WERI-Rb-1 (cell line): ENCODE data around the gene MAST4.

Experiments used
- DNase-seq: peaks from one replicate; pipeline ENCODE4 v3.0.0-alpha.2; 2020
- H3K27ac ChIP-seq: fragments of 250-450 bp; sonication (Bioruptor Pico); 2 replicates; pipeline ENCODE4 v1.5.1; 2020; ENCODE audit warnings: mild to moderate bottlenecking, moderate library complexity
- H3K27me3 ChIP-seq: fragments of 250-450 bp; sonication (Bioruptor Pico); 2 replicates; pipeline ENCODE4 v1.5.1; 2021; ENCODE audit warnings: mild to moderate bottlenecking, low read depth, moderate library complexity; ENCODE audit not compliant: insufficient read depth, severe bottlenecking
- H3K36me3 ChIP-seq: fragments of 250-450 bp; sonication (Bioruptor Pico); 2 replicates; pipeline ENCODE4 v1.5.1; 2020; ENCODE audit warnings: mild to moderate bottlenecking, moderate library complexity
- H3K4me3 ChIP-seq: 2 replicates; pipeline ENCODE4 v1.5.1; 2011; ENCODE audit warnings: low read depth, mild to moderate bottlenecking, control low read depth, low read length
- H3K9me3 ChIP-seq: fragments of 250-450 bp; sonication (Bioruptor Pico); 2 replicates; pipeline ENCODE4 v1.5.1; 2021; ENCODE audit warnings: mild to moderate bottlenecking, moderate library complexity; ENCODE audit not compliant: severe bottlenecking
- CTCF ChIP-seq: IDR thresholded peaks from 2 replicates; pipeline ENCODE4 v1.5.1; 2011; ENCODE audit warnings: low read depth, mild to moderate bottlenecking, control low read depth, inconsistent platforms, low read length

The MAST4 gene

DNA sequence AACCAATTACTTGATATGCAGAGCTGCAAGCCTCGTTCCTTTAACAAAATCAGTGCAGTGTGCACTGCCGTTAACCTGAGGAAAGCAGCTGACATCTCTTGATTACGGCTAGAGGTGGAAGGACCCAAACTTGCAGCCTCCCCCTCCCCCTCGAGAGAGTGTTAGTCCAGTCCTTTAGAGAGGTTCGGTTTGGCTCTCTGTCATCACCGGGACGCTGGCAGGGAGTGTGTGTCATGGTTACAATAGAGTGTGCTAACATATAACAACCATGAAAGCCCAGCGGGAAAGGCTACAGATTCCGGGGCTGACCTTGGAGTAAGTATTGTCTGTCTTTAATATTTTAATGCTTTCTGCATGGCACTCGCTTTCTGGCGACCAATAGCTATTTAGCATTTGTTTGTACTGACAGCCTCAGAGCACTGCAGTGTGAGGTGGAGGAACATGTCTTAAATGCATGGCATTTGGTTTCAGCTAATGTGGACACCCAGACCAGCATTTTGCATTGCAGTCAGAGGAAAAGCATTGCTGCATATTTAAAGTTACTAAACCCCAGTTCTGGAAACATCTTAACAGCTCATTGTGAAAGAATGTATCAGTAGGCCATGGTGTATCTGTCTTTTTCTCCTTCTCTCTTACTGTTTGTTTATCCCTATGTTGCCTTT lies 362.9 kb downstream of the MAST4 start:
- H3K27ac ChIP-seq = no peak overlapping the region
- no peak overlapping the region for H3K4me3 ChIP-seq
- no peak for TF ChIP-seq CTCF
- no peaks in the 10 kb centered on the region for H3K9me3 ChIP-seq
- no peak for DNase-seq
- no peaks in the 10 kb centered on the region for H3K36me3 ChIP-seq
- H3K27me3 ChIP-seq = no peaks in the 10 kb centered on the region

DNA sequence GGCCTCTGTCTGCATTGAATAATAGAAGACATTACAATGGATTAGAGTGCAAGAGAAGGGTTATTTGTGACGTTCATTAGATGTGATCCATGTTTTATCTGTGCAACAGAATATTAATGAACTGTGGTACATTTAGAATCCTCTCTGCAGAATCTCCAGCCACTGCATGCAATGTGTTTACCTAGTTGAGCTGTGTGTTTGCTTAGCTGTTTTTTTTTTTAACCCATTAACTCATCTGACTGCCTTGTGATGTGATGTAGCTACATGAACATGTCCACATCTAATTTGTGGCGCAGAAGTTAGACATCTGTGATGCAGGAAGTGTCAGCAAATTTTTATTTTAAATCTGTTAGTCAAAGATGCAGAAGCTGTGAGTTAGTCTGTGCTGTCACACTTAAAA lies 363.5 kb downstream of the MAST4 start:
- no peak for TF ChIP-seq CTCF
- no peak for DNase-seq
- H3K9me3 ChIP-seq = no peaks in the 10 kb centered on the region
- no peak overlapping the region for H3K27ac ChIP-seq
- no peaks in the 10 kb centered on the region for H3K27me3 ChIP-seq
- H3K4me3 ChIP-seq = no peak overlapping the region
- H3K36me3 ChIP-seq = no peaks in the 10 kb centered on the region

DNA sequence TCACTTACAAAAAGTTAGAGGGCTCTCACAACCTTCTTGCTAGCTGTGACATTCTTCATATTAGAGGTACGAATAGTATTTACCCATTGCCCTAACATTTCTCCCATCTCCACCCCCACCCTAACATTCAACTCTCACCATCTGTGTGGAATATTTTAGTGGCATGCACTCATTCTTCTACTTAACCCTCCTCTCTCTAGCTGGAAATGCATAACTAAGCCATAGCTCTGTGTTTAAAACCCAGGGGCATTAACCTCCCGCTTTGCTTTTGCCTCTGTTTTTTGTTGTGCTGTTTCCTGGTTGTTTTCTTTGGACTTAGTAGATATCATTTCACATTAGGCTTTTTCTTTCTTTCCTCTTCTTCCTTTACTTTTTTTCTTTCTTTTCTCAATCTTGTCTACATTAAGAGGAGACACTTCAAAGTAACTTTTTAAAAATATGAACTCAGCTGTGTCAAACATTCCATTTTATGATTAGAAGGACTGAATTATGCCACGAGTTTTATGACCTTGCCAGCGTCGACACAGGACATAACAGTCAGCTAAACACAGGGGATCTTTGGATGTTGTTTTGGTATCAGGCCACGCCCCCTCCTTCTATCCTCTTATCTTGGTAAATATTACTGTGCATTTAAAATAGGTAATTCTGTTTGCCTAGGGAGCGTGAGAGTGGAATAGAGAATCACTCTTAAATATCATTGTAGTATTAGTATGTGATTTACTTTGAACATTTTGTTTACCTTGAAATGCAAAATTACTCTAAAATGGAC lies 364.4 kb downstream of the MAST4 start:
- Histone ChIP-seq H3K27me3 (no peaks in the 10 kb centered on the region), H3K27ac (no peak overlapping the region), H3K4me3 (no peak overlapping the region), H3K36me3 (no peaks in the 10 kb centered on the region), H3K9me3 (no peaks in the 10 kb centered on the region)
- no peak for DNase-seq
- TF ChIP-seq CTCF = no peak

- Histone ChIP-seq H3K36me3 (no peaks in the 10 kb centered on the region), H3K4me3 (no peak overlapping the region), H3K27ac (no peak overlapping the region), H3K27me3 (no peaks in the 10 kb centered on the region), H3K9me3 (no peaks in the 10 kb centered on the region)
- no peak for TF ChIP-seq CTCF
- no peak for DNase-seq
These were observed 367.4 kb downstream of the MAST4 start for GRCh38 chr5:66963559-66963971.

GRCh38 chr5:66966439-66966838 lies 370.2 kb downstream of the MAST4 start:
- no peaks in the 10 kb centered on the region for H3K9me3 ChIP-seq
- no peak for DNase-seq
- H3K27ac ChIP-seq = no peak overlapping the region
- no peaks in the 10 kb centered on the region for H3K36me3 ChIP-seq
- TF ChIP-seq CTCF = 0 out of 2 replicates have a peak, but pooled peaks have one; percentile 12
- no peaks in the 10 kb centered on the region for H3K27me3 ChIP-seq
- no peak overlapping the region for H3K4me3 ChIP-seq

DNA sequence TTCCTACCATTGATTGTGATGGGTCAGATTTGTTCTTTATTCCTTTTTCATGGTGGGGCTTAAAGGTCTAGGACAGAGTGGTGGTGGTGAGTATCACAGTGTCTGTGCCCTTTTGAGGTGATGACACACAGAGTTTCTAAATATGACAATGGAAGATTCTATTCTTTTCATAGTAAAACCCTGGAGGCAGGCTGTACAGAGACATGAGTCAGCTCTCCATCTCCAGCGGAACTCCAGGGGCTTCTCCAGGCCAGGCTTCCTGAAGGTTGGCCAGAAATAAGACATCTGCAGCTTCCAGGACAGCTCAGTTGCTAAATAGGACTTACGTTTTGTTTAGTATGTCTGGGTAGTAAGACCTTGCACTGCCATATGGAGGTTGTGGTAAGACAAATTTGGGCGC lies 370.9 kb downstream of the MAST4 start:
- Histone ChIP-seq H3K27ac (no peak overlapping the region), H3K36me3 (no peaks in the 10 kb centered on the region), H3K27me3 (no peaks in the 10 kb centered on the region), H3K9me3 (no peaks in the 10 kb centered on the region), H3K4me3 (no peak overlapping the region)
- TF ChIP-seq CTCF = no peak
- DNase-seq = no peak
